HL-60/S4 treated with phorbol 12-myristate 13-acetate at 8.2 ng/mL for 4 days and 3 days (cell line): ENCODE data around the gene FOXD1.
"Not testable (repeated sequence)": the region's sequence is repeated elsewhere in the genome, so short reads cannot be mapped to it uniquely, and the experiment has no call there.

Experiments used
- in situ Hi-C: fragments of 300-500 bp; cut with MboI; formaldehyde crosslinking; loops from 2 replicates; pipeline ENCODE4 v1.15.0; 2022; ENCODE audit warnings: low sequenced_read_pairs

The FOXD1 gene

DNA sequence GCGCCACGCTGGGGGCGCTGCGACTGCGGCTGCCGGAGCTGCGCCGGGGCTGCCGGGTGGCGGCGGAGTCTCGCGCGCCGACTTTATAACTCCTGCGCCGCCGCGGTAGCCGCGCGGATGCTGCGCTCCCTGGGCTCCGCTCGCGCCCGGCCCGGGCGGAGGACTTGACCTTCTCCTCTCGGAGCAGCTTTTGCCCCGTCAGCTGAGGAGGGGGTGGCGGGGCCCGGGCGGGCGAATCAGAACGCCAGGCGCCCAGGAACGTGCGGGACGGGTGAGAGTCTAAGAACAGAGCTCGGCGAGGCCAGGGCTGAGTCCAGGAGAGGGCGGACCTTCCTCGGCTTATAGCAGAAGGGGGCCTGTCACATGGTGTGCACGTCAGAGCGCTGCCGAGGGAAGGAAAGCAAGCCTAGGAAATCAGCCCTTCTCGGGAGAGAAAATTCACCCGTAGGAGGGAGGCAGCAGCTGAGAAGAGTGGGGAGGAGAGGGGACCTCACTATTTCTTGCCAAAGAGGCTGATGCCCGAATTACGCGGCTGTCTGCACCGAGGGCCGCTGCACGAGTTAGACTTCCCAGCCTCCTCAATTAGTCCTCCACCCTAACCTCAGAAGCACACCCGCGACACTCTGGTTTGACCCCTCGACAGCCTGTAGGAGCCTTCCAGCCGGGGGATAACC is at the start of gene FOXD1:
Gene FOXD1, minus strand, starts transcription at position 315 of the 674 bp plus-strand sequence. CDS start 415 bp downstream, outside the sequence.
- in situ Hi-C loops, result no loop called here

DNA sequence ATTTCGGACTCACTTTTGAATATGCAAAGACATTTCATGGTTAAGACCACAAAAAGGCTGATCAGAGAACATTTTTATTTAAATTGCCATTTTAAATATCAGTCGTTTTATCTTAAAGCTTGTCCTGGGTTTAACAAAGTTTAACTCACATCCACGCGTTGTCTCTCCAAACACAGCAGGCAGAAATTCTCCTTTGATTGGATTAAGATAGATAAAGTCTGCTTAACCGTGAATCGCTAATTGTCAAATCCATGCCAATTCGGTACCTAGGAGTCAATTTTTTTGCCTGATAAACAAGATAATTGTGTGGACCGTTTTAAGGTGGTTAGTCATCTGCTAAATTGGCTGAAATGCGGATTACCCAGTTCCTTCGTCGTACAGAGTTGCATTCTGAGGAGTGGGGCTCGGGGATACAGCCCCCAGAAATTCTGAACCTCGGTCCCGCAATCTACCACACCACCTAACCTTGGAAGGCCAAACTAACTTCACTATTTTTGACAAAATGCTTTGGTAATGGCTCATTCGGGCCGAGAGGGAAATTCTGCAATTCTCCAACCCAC is 49.0 kb upstream of the FOXD1 start:
- in situ Hi-C loops, result no loop called here

DNA sequence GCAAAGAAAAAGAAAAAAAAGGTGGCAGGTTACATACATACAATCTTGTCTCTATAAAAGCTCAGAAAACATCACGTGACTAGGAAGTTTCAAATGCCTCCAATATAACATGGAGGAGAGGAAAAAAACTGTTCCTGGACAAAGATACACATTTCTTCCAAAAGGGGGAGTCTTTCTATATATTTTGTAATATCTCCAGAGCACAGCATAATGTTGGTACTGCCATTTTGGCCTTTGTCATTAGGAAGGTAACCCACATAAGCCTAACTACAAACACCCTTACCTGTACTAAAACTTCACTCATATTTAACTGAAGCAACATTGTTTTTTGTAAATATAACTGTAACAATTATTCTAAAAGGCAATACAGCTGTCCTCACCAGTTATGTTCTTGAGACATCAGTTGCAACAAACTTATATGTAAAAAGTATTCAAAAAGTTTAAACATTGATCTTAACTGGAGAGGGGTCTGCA is 48.4 kb upstream of the FOXD1 start:
- in situ Hi-C loops, result no loop called here

DNA sequence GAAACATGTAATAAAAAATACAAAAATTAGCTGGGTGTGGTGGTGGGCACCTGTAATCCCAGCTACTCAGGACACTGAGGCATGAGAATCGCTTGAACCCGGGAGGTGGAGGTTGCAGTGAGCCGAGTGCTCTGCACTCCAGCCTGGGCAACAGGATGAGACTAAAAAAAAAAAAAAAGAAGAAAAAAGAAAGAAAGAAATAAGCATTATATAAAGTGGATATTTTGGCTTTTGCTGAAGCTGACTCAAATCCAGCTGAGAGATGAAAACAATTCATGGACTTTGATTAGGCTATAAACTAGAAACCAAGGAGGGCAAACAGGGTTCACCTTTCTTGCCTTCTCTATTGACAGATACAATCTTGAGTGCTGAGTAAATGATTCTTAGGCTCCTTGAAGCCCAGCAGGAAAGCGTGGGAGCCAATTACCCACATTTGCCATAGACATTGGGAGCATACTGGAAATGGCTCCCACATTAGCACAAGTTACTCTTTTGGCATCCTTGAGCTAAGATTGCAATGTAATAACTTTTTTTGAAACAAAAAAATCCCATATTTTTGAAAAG is 47.3 kb upstream of the FOXD1 start:
- in situ Hi-C loops, result no loop called here

DNA sequence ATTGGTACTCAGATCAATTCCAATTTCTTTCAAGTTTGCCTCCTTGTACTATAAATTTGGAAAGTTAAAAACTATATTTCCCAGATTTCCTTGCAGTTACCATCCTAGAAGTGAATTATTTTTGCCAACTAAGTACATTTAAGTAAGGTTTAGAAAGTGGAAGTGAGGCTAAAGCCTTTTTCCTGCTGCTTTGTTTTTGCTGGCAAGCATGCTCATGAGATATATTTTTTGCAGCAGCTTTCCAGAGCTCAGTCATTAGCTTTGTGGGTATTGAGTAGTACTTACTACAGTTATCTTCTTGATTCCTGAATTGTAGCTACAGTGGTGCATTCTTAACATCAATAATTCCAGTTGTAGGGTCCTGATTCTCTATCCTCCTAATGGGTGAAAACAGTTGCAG is 46.1 kb upstream of the FOXD1 start:
- in situ Hi-C loops, result no loop called here

GRCh38 chr5:73493421-73493820 is 44.8 kb upstream of the FOXD1 start:
- in situ Hi-C loops, result no loop called here

DNA sequence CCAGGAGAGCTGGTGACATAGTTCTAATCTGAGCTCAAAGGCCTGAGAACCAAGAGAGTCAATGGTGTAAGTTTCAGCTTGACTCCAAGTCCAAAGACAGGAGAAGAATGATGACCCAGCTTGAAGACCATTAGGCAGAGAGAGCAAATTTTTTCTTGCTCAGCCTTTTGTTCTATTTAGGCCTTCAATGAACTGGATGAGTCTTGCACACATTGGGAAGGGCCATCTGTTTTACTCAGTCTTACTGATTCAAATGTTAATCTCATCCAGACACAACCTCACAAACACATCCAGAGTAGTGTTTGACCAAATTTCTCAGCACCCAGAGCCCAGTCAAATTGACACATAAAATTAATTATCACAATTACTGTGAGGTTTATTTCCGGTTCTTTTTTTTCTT is 42.6 kb upstream of the FOXD1 start:
- in situ Hi-C loops, result no loop called here

DNA sequence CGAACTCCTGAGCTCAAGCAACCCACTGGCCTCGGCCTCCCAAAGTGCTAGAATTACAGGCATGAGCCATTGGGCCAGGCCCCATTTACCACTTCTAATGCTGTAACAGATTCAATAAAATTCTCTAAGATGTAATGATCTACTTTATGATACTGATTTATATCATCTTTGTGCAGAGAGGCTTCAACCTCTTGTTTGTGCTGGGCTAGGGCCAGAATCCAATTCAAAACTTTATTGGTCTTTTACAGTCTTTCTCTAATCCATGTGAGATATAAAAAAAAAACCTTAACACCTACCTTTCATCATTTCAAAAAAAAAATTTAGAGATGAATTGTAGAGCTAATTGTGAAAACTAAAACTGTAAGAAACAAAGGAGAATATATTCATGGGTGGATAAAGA is 41.5 kb upstream of the FOXD1 start:
- in situ Hi-C loops, result no loop called here

DNA sequence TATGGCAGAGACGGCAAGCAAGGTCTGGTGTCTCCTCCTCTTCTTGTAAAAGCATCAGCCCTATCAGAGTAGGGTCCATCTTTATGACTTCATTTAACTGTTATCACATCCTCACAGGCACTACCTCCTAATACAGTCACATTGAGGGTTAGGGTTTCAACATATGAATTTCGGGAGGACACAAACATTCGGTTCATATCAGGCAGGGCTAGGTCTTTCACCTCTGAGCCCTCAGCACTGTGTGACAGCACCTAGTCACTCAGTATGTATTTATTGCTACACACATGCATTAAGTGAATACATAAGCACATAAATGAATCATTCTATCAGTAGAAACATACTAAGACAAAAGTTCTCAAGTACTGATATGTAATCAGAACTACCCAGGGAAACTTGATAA is 40.2 kb upstream of the FOXD1 start:
- in situ Hi-C loops, result no loop called here

DNA sequence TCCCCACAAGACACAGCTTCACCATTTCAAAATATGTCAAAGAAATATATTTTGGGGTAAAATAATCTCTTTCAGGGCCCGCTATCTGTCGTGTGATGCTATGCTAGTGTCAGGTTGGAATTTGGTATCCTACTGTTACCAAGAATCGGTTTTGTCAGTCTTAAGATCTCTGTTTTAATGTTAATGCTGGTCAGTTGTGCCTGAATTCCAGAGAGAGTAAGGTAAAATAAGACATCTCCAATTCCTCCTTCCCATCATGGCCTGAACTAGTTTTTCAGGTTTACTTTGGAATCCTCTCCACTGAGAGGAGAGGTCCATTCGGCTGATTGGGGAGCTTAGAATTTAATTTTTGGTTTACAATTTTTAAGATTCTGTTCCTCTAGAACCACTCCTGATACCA is 39.2 kb upstream of the FOXD1 start:
- in situ Hi-C loops, result no loop called here

DNA sequence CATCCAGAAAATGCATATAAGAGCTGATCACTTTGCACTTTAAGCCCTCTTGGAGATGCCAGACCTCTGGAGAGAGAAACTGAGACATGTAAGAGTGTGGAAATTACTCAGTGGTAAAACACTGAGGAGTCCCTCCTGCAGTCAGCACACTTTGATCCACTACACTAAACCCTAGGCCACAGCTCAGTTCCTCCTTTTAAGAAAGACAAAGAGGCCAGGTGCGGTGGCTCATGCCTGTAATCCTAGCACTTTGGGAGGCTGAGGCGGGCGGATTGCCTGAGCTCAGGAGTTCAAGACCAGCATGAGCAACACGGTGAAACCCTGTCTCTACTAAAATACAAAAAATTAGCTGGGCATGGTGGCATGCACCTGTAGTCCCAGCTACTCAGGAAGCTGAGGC is 38.7 kb upstream of the FOXD1 start:
- in situ Hi-C loops, result not testable (repeated sequence)

DNA sequence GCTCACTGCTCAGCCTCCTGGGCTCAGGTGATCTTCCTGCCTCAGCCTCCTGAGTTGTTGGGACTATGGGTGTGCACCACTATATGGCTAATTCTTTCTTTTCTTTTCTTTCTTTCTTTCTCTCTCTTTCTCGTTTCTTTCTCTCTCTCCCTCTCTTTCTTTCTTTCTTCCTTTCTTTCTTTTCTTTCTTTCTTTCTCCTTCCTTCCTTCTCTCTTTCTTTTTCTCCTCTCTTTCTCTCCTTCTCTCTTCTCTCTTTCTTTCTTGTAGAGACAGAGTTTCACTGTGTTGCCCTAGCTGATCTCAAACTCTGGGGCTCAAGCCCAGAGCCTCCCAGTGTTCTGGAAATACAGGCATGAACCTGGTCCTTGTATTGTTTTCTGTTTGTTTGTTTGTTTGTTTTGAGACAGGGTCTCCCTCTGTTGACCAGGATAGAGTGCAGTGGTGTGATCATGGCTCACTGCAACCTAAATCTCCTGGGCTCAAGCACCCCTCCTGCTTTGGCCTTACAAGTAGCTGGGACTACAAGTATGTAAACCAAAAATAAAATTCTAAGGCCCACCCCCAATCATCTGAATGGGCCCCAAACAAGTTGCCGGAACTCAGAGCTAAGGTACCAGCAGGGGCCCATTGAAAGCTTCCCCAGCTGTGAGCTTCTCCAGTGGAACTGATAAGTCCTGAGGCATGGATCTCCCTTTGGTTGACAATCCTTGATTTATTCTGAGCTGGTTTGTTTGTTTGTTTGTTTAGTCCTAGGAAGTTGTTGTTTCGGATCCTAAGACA is 37.7 kb upstream of the FOXD1 start:
- in situ Hi-C loops, result no loop called here

- in situ Hi-C loops, result no loop called here
These were observed 37.1 kb upstream of the FOXD1 start for GRCh38 chr5:73485715-73486114.

DNA sequence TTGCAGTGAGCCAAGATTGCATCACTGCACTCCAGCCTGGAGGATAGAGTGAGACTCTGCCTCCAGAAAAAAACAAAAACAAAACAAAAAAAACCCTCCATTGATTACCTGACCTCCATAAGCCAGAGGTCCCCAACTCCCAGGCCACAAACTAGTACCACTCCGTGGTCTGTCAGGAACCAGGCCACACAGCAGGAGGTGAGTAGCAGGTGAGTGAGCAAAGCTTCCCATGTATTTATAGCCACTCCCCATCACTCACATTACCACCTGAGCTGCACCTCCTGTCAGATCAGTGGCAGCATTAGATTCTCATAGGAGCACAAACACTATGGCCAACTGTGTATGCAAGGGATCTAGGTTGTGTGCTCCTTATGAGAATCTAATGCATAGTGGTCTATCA is 35.9 kb upstream of the FOXD1 start:
- in situ Hi-C loops, result no loop called here

GRCh38 chr5:73483676-73484075 is 35.1 kb upstream of the FOXD1 start:
- in situ Hi-C loops, result no loop called here

DNA sequence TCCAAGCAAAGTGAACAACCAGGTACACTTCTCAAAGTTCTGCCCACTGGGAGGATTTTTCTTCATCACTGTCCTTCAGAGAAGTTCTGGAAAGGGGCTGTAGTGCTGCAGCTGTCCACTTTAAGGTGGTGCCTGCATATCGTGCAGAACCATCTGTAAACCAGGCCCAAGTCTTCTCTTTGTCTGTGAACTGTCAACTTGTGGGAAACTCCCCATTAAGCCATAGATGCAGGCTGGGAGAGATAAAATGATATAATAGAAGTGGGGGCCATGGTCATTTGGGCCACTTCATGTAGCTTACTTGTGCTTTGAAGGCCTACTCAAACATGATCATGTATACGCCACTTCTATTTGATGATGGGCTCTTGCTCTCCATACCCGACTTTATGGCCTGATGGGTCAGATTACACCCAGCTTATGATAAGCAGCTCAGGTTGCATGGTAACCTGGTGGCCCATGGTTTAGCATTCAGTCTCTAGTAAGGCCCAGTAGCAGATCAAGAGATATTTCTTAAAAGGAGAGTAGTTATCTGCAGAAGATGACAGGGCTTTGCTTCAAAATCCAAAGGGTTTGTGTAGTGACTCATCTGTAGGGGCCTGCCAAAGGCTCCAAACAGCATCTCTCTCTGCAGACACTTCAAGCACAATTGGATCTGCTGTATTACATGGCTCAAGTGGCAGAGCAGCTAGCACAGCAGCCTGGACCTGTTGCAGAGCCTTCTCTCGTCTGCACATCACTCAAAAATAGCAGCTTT is 34.0 kb upstream of the FOXD1 start:
- in situ Hi-C loops, result no loop called here

GRCh38 chr5:73480500-73480899 is 31.9 kb upstream of the FOXD1 start:
- in situ Hi-C loops, result no loop called here

DNA sequence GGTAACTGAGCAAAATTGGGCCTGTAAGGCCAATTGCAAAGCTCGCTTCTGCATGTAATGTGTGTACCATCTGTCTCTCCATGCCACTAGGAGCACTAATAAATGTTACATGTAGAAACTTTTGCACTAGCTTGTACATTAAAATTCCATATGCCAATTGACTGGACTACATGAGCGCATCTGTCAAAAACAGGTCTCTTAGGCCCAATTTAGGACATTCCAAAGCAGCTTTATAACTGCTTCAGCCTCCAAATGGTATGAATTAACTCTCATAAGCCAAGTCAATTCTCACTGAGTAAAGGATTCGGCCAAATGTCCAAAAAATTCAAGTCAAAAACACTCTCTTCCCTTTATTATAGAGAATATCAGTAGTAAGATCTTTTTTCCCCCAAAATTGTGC is 23.5 kb upstream of the FOXD1 start:
- in situ Hi-C loops, result no loop called here

GRCh38 chr5:73471654-73472053 is 23.1 kb upstream of the FOXD1 start:
- in situ Hi-C loops, result no loop called here

DNA sequence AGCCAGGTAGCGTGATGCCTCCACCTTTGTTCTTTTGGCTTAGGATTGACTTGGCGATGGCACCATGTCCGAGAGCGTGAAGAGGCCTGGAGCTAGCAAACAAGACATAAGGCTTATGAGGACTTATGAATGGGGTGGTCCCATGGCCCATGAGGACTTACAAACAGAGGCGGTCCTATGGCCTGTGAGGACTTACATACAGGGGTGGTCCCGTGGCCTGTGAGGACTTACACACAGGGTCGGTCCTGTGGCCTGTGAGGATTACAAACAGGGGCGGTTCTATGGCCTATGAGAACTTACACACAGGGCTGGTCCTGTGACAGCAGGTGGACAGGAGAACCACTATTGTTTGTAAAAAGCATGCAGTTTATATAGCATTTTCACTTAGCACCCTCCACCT is 21.3 kb upstream of the FOXD1 start:
- in situ Hi-C loops, result no loop called here

- in situ Hi-C loops, result not testable (repeated sequence)
These were observed 20.1 kb upstream of the FOXD1 start for GRCh38 chr5:73468638-73469037.
